SK-N-MC (cell line): Measurements from ENCODE around the gene DENND6A.

Experiments
- EZH2 ChIP-seq: fragments of 200-600 bp; sonication (generic); IDR thresholded peaks from one replicate; pipeline ENCODE4 v1.6.1; 2017; ENCODE audit warnings: antibody characterized with exemption
- POLR2AphosphoS5 ChIP-seq: IDR thresholded peaks from 2 replicates; pipeline ENCODE4 v1.6.1; 2012; ENCODE audit warnings: mild to moderate bottlenecking, low read depth, low read length, borderline replicate concordance

DNA sequence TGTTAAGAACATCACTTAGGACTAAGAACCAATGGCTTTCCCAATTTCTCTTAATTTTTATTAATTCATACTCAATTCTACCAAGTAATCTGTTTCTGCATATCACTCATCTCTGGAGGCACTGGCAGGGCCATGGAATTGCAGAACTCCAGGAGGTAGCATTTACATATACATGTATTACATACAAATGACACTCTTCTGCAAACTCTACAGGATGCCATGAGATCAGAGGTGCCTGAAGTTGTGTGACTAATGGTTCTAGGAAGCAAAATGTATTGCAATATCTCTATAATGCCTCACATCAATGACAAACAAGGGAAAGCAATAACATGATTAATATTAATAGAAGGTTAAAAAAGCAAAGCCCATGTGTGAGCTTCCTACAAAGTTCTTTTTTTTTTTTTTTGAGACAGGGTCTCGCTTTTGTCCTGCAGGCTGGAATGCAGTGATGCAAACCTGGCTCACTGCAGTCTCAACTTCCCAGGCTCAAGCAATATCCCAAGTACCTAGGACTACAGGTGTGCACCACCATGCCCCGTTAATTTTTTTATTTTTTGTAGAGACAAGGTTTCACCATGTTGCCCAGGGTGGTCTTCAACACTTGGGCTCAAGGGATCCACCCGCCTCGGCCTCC, 33.0 kb downstream of the DENND6A start:
- TF ChIP-seq POLR2AphosphoS5: no peak
- no peak for TF ChIP-seq EZH2
